ENCODE measurements around the gene EFL1.

The EFL1 gene

DNA sequence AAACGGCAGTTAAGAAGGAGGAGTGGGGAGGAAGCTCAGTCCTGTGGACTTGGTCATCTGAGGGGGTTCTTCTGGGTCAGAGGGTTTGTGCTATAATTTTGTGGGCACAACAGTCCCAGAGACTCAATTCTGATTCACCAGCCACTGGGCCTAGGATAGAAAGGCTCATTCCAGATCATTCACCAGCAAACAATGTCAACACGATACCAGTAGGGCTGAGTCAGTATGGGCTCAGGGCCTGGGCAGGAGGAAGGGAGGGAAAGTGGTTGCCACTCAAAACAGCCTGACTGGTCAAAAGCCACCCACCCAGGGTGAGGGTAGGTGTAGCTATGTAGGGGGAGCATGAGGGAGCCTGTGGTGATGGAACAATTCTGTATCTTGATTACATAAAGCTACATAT lies 129.8 kb downstream of the EFL1 start:
- Mint-ChIP-seq H3K27ac (no peak overlapping the region), H3K9me3 (no peaks in the 10 kb centered on the region), H3K36me3 (ENCODE audit: low read depth) (peaks cover 20% of the 10 kb centered on the region), H3K27me3 (ENCODE audit: low read depth, poor library complexity) (peaks cover 2% of the 10 kb centered on the region), H3K4me3 (no peak overlapping the region), H3K4me1 (peaks cover 55% of the 10 kb centered on the region)
- TF ChIP-seq, protein P1, sequence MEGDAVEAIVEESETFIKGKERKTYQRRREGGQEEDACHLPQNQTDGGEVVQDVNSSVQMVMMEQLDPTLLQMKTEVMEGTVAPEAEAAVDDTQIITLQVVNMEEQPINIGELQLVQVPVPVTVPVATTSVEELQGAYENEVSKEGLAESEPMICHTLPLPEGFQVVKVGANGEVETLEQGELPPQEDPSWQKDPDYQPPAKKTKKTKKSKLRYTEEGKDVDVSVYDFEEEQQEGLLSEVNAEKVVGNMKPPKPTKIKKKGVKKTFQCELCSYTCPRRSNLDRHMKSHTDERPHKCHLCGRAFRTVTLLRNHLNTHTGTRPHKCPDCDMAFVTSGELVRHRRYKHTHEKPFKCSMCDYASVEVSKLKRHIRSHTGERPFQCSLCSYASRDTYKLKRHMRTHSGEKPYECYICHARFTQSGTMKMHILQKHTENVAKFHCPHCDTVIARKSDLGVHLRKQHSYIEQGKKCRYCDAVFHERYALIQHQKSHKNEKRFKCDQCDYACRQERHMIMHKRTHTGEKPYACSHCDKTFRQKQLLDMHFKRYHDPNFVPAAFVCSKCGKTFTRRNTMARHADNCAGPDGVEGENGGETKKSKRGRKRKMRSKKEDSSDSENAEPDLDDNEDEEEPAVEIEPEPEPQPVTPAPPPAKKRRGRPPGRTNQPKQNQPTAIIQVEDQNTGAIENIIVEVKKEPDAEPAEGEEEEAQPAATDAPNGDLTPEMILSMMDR (IDR thresholded peaks at IDR 0.05), result no peak
- no peak for DNase-seq

- H3K36me3 Mint-ChIP-seq (ENCODE audit: low read depth), result peaks cover 18% of the 10 kb centered on the region
- H3K4me3 Mint-ChIP-seq, result peak overlapping the region; percentile 46
- H3K9me3 Mint-ChIP-seq, result no peaks in the 10 kb centered on the region
- peaks cover 58% of the 10 kb centered on the region for H3K4me1 Mint-ChIP-seq
- DNase-seq, result no peak
- H3K27me3 Mint-ChIP-seq (ENCODE audit: low read depth, poor library complexity), result peaks cover 2% of the 10 kb centered on the region
- TF ChIP-seq, protein P1 (IDR thresholded peaks at IDR 0.05), result no peak
- peak overlapping the region; percentile 76 for H3K27ac Mint-ChIP-seq
Measured at GRCh38 chr15:82132096-82132495, 130.4 kb downstream of the EFL1 start.

GRCh38 chr15:82130248-82130647 lies 132.3 kb downstream of the EFL1 start:
- Mint-ChIP-seq H3K4me3 (peak overlapping the region; percentile 71), H3K27me3 (ENCODE audit: low read depth, poor library complexity) (peaks cover 2% of the 10 kb centered on the region), H3K9me3 (no peaks in the 10 kb centered on the region), H3K36me3 (ENCODE audit: low read depth) (peaks cover 13% of the 10 kb centered on the region), H3K27ac (peak overlapping the region; percentile 98), H3K4me1 (peaks cover 70% of the 10 kb centered on the region)
- TF ChIP-seq, protein P1 (IDR thresholded peaks at IDR 0.05), result no peak
- DNase-seq, result no peak

DNA sequence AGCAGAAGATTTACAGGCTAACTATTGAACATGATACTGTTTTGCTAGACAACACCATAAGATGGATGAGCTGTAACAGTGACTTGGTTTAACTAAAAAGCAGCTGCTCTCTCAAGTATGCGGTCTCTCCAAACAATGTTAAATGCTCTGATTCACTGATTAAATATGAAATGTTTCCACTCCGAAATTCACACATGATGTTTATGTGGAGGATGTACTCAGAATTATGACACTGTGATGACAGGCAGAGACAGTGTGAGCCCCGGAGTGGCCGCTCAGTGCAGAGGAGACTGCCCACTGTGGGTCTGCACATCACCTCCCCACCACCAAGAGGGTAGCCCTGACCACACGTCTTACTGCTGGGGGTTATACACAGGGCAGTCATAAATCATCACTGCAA lies 132.8 kb downstream of the EFL1 start:
- Mint-ChIP-seq H3K4me1 (peaks cover 75% of the 10 kb centered on the region), H3K4me3 (peak overlapping the region; percentile 71), H3K36me3 (ENCODE audit: low read depth) (peaks cover 18% of the 10 kb centered on the region), H3K27me3 (ENCODE audit: low read depth, poor library complexity) (peaks cover 2% of the 10 kb centered on the region), H3K27ac (peak overlapping the region; percentile 98), H3K9me3 (no peaks in the 10 kb centered on the region)
- peak; percentile 33 for DNase-seq
- TF ChIP-seq, protein P1 (IDR thresholded peaks at IDR 0.05), result no peak

DNA sequence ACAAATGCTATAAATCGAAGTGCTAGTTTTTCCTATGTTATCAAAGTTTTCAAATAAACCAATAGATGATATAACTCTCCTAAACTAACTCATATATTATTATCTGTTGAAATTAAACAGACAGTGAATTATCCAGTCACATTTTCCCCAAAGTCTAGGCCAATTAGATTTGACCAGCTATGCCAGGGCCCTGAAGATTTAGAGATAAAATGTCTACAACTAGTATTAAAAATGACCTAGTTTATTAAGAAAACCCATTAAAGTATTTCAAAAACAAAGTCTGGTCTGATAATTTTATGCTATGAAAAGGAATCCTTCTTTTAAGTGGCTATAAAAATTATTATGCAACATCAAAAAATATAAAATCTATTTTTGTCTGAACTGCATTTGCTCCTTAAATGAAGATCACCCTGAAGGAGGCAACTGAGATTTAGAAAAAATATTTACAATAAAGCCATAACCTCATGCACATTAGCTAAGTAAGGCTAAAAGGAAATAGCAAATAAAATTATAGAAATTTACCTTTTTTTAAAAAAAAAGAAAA lies 133.3 kb downstream of the EFL1 start:
- TF ChIP-seq, protein P1 (IDR thresholded peaks at IDR 0.05), result no peak
- Mint-ChIP-seq H3K4me1 (peaks cover 75% of the 10 kb centered on the region), H3K27ac (peak overlapping the region; percentile 98), H3K36me3 (ENCODE audit: low read depth) (peaks cover 20% of the 10 kb centered on the region), H3K9me3 (no peaks in the 10 kb centered on the region), H3K4me3 (peak overlapping the region; percentile 52), H3K27me3 (ENCODE audit: low read depth, poor library complexity) (peaks cover 5% of the 10 kb centered on the region)
- DNase-seq, result no peak
